CD14-positive monocyte (primary cell): Measurements from ENCODE around the gene KLF13. TPM values are rescaled to one million over a fixed set of nuclear protein-coding genes. Genes with fewer than 3 reads are reported as not detected.

Experiments used
- DNase-seq, 3 donors: peaks; one replicate each; pipeline ENCODE4 v3.0.0-alpha.2; 2011 to 2022
- H2AFZ ChIP-seq: 2 replicates; pipeline ENCODE4 v1.6.0; 2012; ENCODE audit warnings: mild to moderate bottlenecking, low read depth, low read length, inconsistent platforms; ENCODE audit not compliant: insufficient read depth, poor library complexity, severe bottlenecking
- H3K27ac ChIP-seq, 2 donors: 1 replicate in 1 of 2; 2 replicates in 1 of 2; pipeline ENCODE4 v1.5.1; 2012 to 2013; ENCODE audit warnings: low read length in 2 of 2, control low read depth in 1 of 2, inconsistent platforms in 1 of 2, low read depth in 1 of 2, mild to moderate bottlenecking in 1 of 2
- H3K27me3 ChIP-seq, 2 donors: one replicate each; pipeline versions ENCODE4 v1.6.0 to v1.6.1; 2011 to 2013; ENCODE audit warnings: low read length in 2 of 2; ENCODE audit not compliant: control insufficient read depth in 2 of 2, insufficient read depth in 2 of 2
- H3K36me3 ChIP-seq, 2 donors: replicated peaks in 1 of 2; 1 replicate in 1 of 2; 2 replicates in 1 of 2; pipeline versions ENCODE4 v1.5.1 to v1.6.1; 2012 to 2013; ENCODE audit warnings: low read length in 2 of 2, control low read depth in 1 of 2, inconsistent platforms in 1 of 2, mild to moderate bottlenecking in 1 of 2; ENCODE audit not compliant: insufficient read depth in 2 of 2, control insufficient read depth in 1 of 2
- H3K4me1 ChIP-seq, 2 donors: 1 replicate in 1 of 2; 2 replicates in 1 of 2; pipeline versions ENCODE4 v1.5.1 to v1.6.1; 2012 to 2013; ENCODE audit warnings: low read length in 2 of 2, control low read depth in 1 of 2, inconsistent platforms in 1 of 2, mild to moderate bottlenecking in 1 of 2, moderate library complexity in 1 of 2; ENCODE audit not compliant: insufficient read depth in 2 of 2, control insufficient read depth in 1 of 2
- H3K4me2 ChIP-seq: replicated peaks from 2 replicates; pipeline ENCODE3; 2012; ENCODE audit warnings: low read length, moderate library complexity, mild to moderate bottlenecking; ENCODE audit not compliant: poor library complexity, severe bottlenecking; ENCODE audit errors: extremely low read depth
- H3K4me3 ChIP-seq, 3 experiments: fragments of 200-600 bp in 1 of 3; sonication (generic) in 1 of 3; replicated peaks in 1 of 3; 1 replicate in 2 of 3; 2 replicates in 1 of 3; pipeline ENCODE4 v1.5.1; 2011 to 2013; ENCODE audit warnings: low read length in 3 of 3, mild to moderate bottlenecking in 3 of 3, control low read depth in 2 of 3, low read depth in 2 of 3, inconsistent platforms in 1 of 3, moderate library complexity in 1 of 3
- H3K79me2 ChIP-seq: 2 replicates; pipeline ENCODE4 v1.6.0; 2012; ENCODE audit warnings: mild to moderate bottlenecking, control low read depth, inconsistent platforms, low read length, moderate library complexity; ENCODE audit not compliant: insufficient read depth
- H3K9ac ChIP-seq: 2 replicates; pipeline ENCODE4 v1.6.0; 2017; ENCODE audit warnings: low read length, mild to moderate bottlenecking; ENCODE audit not compliant: insufficient read depth, poor library complexity, severe bottlenecking
- H3K9me3 ChIP-seq, 2 donors: replicated peaks in 1 of 2; 1 replicate in 1 of 2; 2 replicates in 1 of 2; pipeline versions ENCODE4 v1.5.1 to v1.6.1; 2012 to 2013; ENCODE audit warnings: low read length in 2 of 2, control low read depth in 1 of 2; ENCODE audit not compliant: control insufficient read depth in 1 of 2, insufficient read depth in 1 of 2
- H4K20me1 ChIP-seq: 2 replicates; pipeline ENCODE4 v1.6.0; 2012; ENCODE audit warnings: mild to moderate bottlenecking, low read length, control low read depth, moderate library complexity; ENCODE audit not compliant: insufficient read depth
- H3K27ac Mint-ChIP-seq, 7 donors: one replicate each; pipeline ENCODE4 v1.8.0; 2020; ENCODE audit warnings: mild to moderate bottlenecking in 7 of 7, mixed read lengths in 7 of 7, moderate library complexity in 6 of 7, inconsistent platforms in 2 of 7
- H3K27me3 Mint-ChIP-seq, 3 donors: one replicate each; pipeline ENCODE4 v1.8.0; 2021 to 2022; ENCODE audit warnings: low read depth in 3 of 3, mild to moderate bottlenecking in 3 of 3, mixed read lengths in 3 of 3, moderate library complexity in 3 of 3, inconsistent platforms in 1 of 3
- H3K36me3 Mint-ChIP-seq, 2 donors: one replicate each; pipeline ENCODE4 v1.8.0; 2020; ENCODE audit warnings: mixed read lengths in 2 of 2, inconsistent platforms in 1 of 2, mild to moderate bottlenecking in 1 of 2
- H3K4me1 Mint-ChIP-seq: one replicate; pipeline ENCODE4 v1.8.0; 2020; ENCODE audit warnings: mild to moderate bottlenecking, mixed read lengths
- H3K4me3 Mint-ChIP-seq, 2 donors: one replicate each; pipeline ENCODE4 v1.8.0; 2020; ENCODE audit warnings: mild to moderate bottlenecking in 2 of 2, mixed read lengths in 2 of 2, moderate library complexity in 1 of 2
- H3K9me3 Mint-ChIP-seq, 7 donors: one replicate each; pipeline ENCODE4 v1.8.0; 2020 to 2022; ENCODE audit warnings: mixed read lengths in 7 of 7, mild to moderate bottlenecking in 6 of 7, moderate library complexity in 6 of 7, inconsistent platforms in 2 of 7
- CTCF ChIP-seq: fragments of 200-600 bp; IDR thresholded peaks from one replicate; pipeline ENCODE4 v1.8.0; 2022; ENCODE audit warnings: antibody characterized with exemption, mild to moderate bottlenecking
- WGBS: methylation state at CpG from one replicate; pipeline ENCODE4 v1.1.5; 2013; ENCODE audit warnings: missing lambda C conversion rate; ENCODE audit not compliant: insufficient coverage; 5-methylcytosine and 5-hydroxymethylcytosine counted together
- intact Hi-C, 2 donors: fragments of 100-400 bp; cut with micrococcal nuclease; formaldehyde crosslinking; loops; one replicate each; pipeline versions ENCODE4 v1.15.0 to v1.15.1; 2023
- polyA plus RNA-seq, 3 donors: library from polyadenylated mRNA; depleted of rRNA in 1 of 3; unstranded in 2 of 3; stranded (reverse) in 1 of 3; fragments of 300-500 nt in 2 of 3; fragments of >200 nt in 1 of 3; fragmentation: Illumina TruSeq in 2 of 3; gene quantifications; 1 replicate in 2 of 3; 2 replicates in 1 of 3; pipeline ENCODE4 v1.2.3, GENCODE V29; 2012 to 2021

Gene KLF13
- polyA plus RNA-seq, 3 donors: 22.5 to 121 (median 28.0) TPM

DNA sequence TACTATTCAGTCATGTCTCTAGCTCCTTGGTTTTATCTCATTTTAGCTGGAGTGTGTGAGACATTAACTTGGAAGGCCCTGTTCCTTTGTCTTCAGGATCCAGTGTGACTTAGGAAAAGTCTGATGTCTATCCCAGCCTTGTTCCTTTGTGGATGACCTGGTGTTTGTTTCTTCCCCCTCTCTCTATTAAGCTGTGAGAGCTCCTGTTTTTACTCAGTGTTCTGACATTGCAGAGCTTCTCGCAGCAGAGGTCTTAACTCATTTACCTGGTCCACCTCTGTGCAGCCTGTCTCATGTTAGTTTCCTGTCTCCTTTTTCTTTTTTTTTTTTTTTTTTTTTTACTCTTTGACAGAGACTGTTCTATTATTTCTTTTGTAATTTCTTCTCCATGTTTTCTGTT is 43.1 kb downstream of the KLF13 start:
- Histone ChIP-seq H3K27ac (no peak overlapping the region), H4K20me1 (peaks cover 100% of the 10 kb centered on the region), H3K9ac (no peak overlapping the region), H3K4me1 (peaks cover 34 to 40% of the 10 kb centered on the region in 2 donors), H3K4me3 (no peak overlapping the region), H3K9me3 (no peaks in the 10 kb centered on the region), H2AFZ (no peak overlapping the region), H3K36me3 (peaks cover 27 to 51% of the 10 kb centered on the region in 2 donors), H3K27me3 (no peaks in the 10 kb centered on the region), H3K79me2 (peaks cover 100% of the 10 kb centered on the region), H3K4me2 (no peak overlapping the region)
- Mint-ChIP-seq H3K27ac (peak overlapping the region in 2 of 7 donors; percentile 35 to 76), H3K27me3 (peaks cover 0 to 2% (median 0%) of the 10 kb centered on the region in 3 donors), H3K4me3 (no peak overlapping the region), H3K36me3 (peaks cover 40 to 55% of the 10 kb centered on the region in 2 donors), H3K4me1 (peaks cover 59% of the 10 kb centered on the region), H3K9me3 (peaks cover 0 to 4% (median 0%) of the 10 kb centered on the region in 7 donors)
- TF ChIP-seq CTCF: no peak
- no peak for DNase-seq
- intact Hi-C loops: loop anchor here in 1 of 2 donors (5.0 kb wide), 1 partner anchor 118 kb away; no protein-coding TSS in a partner anchor
- no CpG with 5 or more reads among the region's 1 CpG for WGBS

DNA sequence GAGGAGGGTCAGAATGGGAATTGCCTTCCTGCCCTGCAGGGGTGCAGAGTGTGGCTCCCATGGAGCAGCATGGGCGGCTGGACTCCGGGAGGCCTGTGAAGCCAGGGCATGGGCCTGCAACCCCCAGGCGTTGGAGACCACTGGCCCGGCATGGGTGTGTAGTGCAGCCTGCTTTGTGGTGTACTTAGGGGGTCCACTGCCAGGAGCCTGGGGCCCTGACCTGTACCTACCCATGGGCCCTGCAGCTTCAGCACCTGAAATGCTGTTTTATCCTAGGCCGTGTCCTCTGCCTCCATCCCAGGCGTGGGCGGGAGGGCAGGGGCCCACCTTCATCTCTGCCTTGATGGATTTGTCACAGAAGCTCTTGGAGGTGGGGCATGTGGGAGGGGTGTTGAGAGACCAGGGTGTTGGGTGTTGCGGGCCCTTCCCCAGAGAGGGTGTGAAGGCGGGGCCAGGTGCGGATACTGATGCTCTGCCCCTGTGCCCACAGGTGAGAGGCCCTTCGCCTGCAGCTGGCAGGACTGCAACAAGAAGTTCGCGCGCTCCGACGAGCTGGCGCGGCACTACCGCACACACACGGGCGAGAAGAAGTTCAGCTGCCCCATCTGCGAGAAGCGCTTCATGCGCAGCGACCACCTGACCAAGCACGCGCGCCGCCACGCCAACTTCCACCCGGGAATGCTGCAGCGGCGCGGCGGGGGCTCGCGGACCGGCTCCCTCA is 45.0 kb downstream of the KLF13 start:
- Histone ChIP-seq H3K4me1 (peaks cover 16 to 20% of the 10 kb centered on the region in 2 donors), H3K36me3 (peaks cover 46 to 66% of the 10 kb centered on the region in 2 donors), H3K9me3 (no peaks in the 10 kb centered on the region), H3K27ac (no peak overlapping the region), H2AFZ (no peak overlapping the region), H3K4me2 (no peak overlapping the region), H3K4me3 (no peak overlapping the region), H3K9ac (no peak overlapping the region), H3K27me3 (no peaks in the 10 kb centered on the region), H3K79me2 (peaks cover 100% of the 10 kb centered on the region), H4K20me1 (peaks cover 100% of the 10 kb centered on the region)
- peaks cover 0 to 4% (median 0%) of the 10 kb centered on the region in 7 donors for H3K9me3 Mint-ChIP-seq
- intact Hi-C loops: no loop called here
- peaks cover 58 to 72% of the 10 kb centered on the region in 2 donors for H3K36me3 Mint-ChIP-seq
- no peak for DNase-seq
- peaks cover 0 to 2% (median 0%) of the 10 kb centered on the region in 3 donors for H3K27me3 Mint-ChIP-seq
- H3K4me1 Mint-ChIP-seq: peaks cover 39% of the 10 kb centered on the region
- no peak overlapping the region for H3K27ac Mint-ChIP-seq
- H3K4me3 Mint-ChIP-seq: no peak overlapping the region
- no peak for TF ChIP-seq CTCF
- WGBS: over 99% methylated on average over 29 of the region's 38 CpGs
